NCI-H1105 treated with DMSO at 0.1 percent for 48 hours (cell line): ENCODE measurements around the gene CA6.
"Not testable (repeated sequence)": the region's sequence is repeated elsewhere in the genome, so short reads cannot be mapped to it uniquely, and the experiment has no call there.

Source experiments
- DNase-seq: peaks from one replicate; lab custom pipeline; 2025; lab: John Stamatoyannopoulos, UW

Gene CA6

DNA sequence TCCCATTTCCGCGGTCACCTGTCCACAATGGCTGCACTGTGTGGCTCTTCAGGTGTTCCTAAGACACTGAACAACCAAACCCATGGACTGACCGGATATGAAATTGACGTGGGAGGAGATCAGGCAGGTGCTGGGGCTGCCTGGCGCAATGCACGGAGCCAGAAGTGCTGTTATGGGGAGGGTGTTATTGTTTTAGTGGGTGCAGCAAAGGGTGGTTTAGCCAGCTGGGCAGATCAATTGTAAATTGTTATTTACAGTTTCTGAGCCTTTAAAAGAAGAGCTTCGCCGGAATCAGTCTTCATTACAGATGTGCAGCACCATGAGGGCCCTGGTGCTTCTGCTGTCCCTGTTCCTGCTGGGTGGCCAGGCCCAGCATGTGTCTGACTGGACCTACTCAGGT is at the start of gene CA6:
Gene CA6 (plus strand): TSS at position 301 of the 400 bp plus-strand sequence. CDS start 19 bp downstream, at position 320.
- DNase-seq, result no peak

DNA sequence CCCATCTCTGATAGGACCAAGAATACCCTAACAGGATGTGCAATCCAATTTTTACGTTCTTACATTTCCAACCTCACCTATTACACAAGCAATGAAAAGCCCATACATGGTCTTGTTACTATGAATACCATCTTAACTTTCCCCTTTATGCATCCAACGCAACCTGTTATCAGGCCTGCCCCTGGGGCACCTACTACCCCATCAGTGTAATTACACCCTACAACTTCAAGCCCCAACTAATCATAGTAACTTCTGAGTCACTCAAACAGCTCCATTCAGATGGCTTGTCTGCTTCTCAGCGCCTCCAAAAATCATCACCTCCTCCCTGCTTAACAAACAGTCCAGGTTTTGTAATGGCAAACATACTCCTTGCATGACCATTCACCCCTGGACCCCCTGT is 48.9 kb upstream of the CA6 start:
- DNase-seq, result not testable (repeated sequence)

- not testable (repeated sequence) for DNase-seq
Observed at GRCh38 chr1:8897505-8897904, 48.2 kb upstream of the CA6 start.

DNA sequence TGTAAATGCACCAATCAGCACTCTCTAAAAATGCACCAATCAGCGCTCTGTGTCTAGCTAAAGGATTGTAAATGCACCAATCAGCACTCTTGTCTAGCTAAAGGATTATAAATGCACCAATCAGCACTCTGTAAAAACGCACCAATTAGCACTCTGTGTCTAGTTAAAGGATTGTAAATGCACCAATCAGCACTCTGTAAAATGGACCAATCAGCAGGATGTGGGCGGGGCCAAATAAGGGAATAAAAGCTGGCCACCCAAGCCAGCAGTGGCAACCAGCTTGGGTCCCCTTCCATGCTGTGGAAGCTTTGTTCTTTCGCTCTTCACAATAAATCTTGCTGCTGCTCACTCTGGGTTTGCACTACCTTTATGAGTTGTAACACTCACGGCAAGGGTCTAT is 47.2 kb upstream of the CA6 start:
- DNase-seq, result not testable (repeated sequence)

DNA sequence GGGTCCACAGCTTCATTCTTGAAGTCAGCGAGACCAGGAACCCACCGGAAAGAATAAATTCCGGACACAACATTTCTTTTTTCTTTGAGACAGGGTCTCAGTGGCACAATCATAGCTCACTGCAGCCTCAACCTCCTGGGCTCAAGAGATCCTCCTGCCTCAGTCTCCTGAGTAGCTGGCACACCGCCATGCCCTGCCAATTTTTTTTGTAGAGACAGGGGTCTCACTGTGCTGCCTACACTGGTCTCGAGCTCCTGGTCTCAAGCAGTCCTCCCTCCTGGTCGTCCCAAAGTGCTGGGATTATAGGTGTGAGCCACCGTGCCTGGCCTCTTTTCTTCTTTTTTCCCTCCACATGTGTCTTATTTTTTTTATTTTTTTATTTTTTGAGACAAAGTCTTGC is 46.6 kb upstream of the CA6 start:
- DNase-seq, result no peak

GRCh38 chr1:8900684-8901083 is 45.0 kb upstream of the CA6 start:
- DNase-seq, result not testable (repeated sequence)

DNA sequence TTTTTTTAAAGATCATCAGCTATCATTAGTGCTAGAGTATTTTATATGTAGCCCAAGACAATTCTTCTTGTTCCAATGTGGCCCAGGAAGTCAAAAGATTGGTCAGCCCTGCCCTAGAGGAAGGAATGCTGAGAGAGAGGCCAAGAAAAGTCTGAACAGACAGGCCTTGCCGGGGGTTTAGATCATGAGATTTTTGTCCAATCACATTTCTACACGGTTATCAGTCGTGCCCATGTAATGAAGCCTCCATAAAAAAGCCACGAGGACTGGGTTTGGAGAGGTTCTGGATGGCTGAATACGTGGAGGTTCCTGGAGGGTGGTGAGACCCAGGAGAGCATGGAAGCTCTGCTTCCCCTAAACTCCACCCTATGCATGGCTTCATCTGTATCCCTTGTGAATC is 42.9 kb upstream of the CA6 start:
- no peak for DNase-seq

GRCh38 chr1:8903410-8903809 is 42.3 kb upstream of the CA6 start:
- DNase-seq, result no peak

- DNase-seq, result no peak
Observed at GRCh38 chr1:8903908-8904650, 41.6 kb upstream of the CA6 start.

GRCh38 chr1:8905582-8906191 is 40.0 kb upstream of the CA6 start:
- no peak for DNase-seq

GRCh38 chr1:8908388-8909151 is 37.1 kb upstream of the CA6 start:
- no peak for DNase-seq

GRCh38 chr1:8910331-8910730 is 35.3 kb upstream of the CA6 start:
- no peak for DNase-seq

GRCh38 chr1:8910914-8911313 is 34.8 kb upstream of the CA6 start:
- no peak for DNase-seq

DNA sequence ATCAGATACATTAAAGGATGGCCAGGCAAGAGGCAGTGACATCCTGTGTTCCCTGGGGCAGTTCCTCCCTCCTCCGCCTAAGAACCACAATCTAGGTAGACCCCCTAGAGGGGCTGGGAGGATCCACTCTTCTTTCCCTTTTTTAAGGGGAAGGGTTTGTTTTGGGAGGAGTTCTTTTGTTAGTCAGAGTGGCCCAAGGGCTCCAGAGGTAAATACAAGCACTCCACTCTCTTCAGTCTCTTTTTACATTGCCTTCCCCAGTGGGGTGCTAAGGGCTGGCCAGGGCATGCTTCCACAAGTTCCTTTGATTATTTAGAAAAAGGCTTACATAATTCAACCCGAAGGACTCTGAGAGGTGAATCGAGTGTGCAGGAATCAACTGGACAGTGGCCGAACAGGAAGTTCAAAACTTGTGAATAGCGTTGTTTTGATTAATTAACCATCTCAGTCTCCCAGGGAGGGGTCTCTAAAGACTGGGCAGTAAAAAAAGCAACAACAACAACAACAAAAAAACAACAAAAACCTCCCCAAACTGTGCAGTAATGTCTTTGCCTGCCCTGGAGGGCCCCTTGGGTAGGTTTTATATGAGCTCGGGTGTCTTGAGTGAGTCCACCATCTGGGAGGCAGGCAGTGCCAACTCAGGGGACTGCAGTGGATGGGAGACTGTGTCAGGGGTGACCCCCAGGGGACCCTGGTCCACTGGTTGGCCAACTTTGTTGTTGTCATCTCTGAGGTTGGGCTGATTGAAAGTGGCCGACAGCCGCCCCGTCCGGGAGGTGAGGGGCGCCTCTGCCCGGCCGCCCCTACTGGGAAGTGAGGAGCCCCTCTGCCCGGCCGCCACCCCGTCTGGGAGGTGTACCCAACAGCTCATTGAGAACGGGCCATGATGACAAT is 34.0 kb upstream of the CA6 start:
- DNase-seq, result no peak

- DNase-seq, result no peak
Observed at GRCh38 chr1:8913457-8913856, 32.2 kb upstream of the CA6 start.

DNA sequence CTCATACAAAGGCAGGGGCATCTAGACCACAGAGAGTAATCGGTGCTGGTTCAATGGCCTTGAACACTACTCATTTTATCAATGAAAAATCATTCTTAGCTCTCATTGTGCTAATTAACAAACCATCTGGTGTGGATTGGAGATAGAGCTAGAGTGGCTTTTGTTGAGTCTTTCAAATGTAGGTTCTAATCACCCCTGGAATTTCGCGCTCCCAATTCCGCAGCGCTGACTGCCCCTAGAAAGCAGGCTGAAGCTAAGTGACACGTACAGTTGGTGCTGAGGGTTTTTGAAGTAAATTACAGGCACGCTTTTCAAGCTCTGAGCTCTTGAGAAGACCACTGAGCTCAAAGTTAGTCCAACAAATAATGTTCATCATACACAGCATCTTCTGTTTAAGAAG is 31.2 kb upstream of the CA6 start:
- no peak for DNase-seq

GRCh38 chr1:8915446-8915845 is 30.2 kb upstream of the CA6 start:
- no peak for DNase-seq

- DNase-seq, result not testable (repeated sequence)
Observed at GRCh38 chr1:8917536-8917935, 28.1 kb upstream of the CA6 start.

DNA sequence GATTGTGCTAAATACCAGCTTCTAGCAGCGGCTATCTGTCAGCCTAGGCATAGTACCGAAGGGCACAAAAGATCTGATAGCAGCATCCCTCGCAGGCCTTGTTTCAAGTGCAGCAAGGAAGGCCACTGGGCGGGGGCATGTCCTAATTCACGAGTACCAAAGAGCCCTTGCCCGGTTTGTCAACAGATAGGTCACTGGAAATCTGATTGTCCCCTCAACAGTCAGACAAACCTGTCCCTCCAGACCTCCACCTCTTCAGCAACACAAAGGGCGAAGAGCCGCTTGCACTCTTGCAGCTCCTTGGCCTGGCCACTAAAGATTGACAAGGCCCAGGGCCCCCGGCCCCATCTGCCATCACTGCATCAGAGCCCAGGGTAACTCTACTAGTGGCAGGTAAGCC is 22.7 kb upstream of the CA6 start:
- DNase-seq, result no peak

DNA sequence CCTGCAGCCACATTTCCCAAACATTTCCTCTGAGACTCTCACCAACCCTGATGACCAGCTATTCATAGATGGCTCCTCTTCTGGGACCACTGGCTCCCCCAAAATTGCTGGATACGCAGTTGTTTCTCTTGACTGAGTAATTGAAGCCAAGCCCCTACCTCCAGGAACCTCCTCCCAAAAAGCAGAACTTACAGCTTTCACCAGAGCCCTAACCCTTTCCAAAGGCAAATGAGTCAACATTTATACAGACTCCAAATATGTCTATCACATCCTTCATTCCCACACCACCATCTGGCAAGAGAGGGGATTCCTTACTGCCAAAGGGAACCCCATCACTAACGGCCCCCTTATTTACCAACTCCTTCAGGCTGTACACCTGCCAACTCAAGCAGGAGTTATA is 20.3 kb upstream of the CA6 start:
- DNase-seq, result no peak

GRCh38 chr1:8925960-8926359 is 19.7 kb upstream of the CA6 start:
- DNase-seq, result no peak
